ENCODE data around the gene EVL. TPM values are rescaled to one million over a fixed set of nuclear protein-coding genes. Genes with fewer than 3 reads are reported as not detected.
A peak's percentile ranks its signal among the peaks of the same experiment; 100 is the strongest.

The EVL gene, protein sequence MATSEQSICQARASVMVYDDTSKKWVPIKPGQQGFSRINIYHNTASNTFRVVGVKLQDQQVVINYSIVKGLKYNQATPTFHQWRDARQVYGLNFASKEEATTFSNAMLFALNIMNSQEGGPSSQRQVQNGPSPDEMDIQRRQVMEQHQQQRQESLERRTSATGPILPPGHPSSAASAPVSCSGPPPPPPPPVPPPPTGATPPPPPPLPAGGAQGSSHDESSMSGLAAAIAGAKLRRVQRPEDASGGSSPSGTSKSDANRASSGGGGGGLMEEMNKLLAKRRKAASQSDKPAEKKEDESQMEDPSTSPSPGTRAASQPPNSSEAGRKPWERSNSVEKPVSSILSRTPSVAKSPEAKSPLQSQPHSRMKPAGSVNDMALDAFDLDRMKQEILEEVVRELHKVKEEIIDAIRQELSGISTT
- polyA plus RNA-seq = 100 to 1,000 TPM in 1 of 4 donors, 10 to 100 TPM in 3; 21.0 to 102 (median 31.8) TPM
- long read RNA-seq, donor 1 = 0 reads
- long read RNA-seq, donor 2, partial matches to known transcripts = 0 of 6 reads
- long read RNA-seq, donor 2, other reads (novel, unspliced or antisense) = 0 of 6 reads
- long read RNA-seq, donor 3, transcript EVL-217 (3 exons, 1,547 nt) = major isoform, 7 of 42 reads
- long read RNA-seq, donor 3, partial matches to known transcripts = 25 of 42 reads
- long read RNA-seq, donor 3, other reads (novel, unspliced or antisense) = 0 of 42 reads
- long read RNA-seq, donor 4 = 0 reads
- long read RNA-seq, donor 5, partial matches to known transcripts = 0 of 5 reads
- long read RNA-seq, donor 5, other reads (novel, unspliced or antisense) = 0 of 5 reads
- long read RNA-seq, donor 6, transcript EVL-217 (3 exons, 1,547 nt) = major isoform, 6 of 24 reads
- long read RNA-seq, donor 6, partial matches to known transcripts = 14 of 24 reads
- long read RNA-seq, donor 6, other reads (novel, unspliced or antisense) = 0 of 24 reads
- long read RNA-seq, donor 7 = 0 reads
- long read RNA-seq, donor 8, partial matches to known transcripts = 0 of 4 reads
- long read RNA-seq, donor 8, other reads (novel, unspliced or antisense) = 0 of 4 reads
- long read RNA-seq, donor 9, partial matches to known transcripts = 0 of 6 reads
- long read RNA-seq, donor 9, other reads (novel, unspliced or antisense) = 0 of 6 reads
- long read RNA-seq, donor 10, transcript EVL-202 (14 exons, 2,353 nt) = minor isoform, 7 of 54 reads
- long read RNA-seq, donor 10, transcript EVL-217 (3 exons, 1,547 nt) = major isoform, 13 of 54 reads
- long read RNA-seq, donor 10, partial matches to known transcripts = 29 of 54 reads
- long read RNA-seq, donor 10, other reads (novel, unspliced or antisense) = 0 of 54 reads

DNA sequence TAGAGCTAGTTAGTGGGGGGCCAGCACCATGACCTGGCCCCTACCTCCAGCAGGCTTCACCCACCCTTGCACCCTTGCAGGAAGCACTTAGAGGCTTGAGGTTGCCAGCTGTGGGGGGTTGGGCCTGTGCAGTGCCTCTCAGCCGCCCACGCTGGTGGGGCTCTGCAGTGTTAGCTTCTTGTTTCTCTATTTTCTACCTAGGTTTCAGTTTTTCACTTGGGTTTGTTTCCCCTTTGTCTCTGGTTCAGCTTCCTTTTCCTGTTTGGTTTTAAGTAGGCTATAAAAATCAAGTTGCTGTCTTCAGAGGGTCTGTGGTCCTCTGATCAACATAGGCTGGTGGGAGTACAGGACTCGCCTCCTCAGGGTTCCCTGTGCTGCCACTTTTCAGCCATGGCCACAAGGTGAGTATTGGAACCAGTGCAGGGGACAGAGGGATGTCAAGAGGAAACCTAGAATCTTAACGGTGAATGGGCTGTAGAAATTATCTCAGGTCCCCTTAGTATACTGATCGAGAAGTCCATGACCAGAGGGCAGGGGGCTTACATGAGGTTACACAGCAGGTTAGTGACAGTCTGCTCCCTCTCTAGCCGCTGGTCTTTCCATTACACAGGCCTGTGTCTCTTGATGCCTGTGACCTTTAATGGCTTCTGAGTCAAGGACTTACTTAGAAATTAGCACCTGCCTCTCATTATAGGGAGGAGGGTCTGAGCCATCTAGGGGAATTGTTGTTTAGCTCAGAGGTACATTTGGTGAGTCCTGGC is at the start of gene EVL:
TSS of gene EVL (plus strand) at position 312 of the 761 bp plus-strand sequence. CDS start at position 391, 79 bp downstream.
- DNase-seq = peak in 1 of 2 donors; percentile 57
- WGBS, 3 donors = 66 to 79% (median 66%) methylated on average over 6 of the region's 6 CpGs
- Histone ChIP-seq H3K4me3 (ENCODE audit: low read depth in 1 of 3, low read length in 3 of 3) (peak within 1 kb of the TSS in 2 of 3 donors; percentile 40 to 50), H3K27ac (ENCODE audit: low read depth in 1 of 3, low read length in 2 of 3) (peak within 1 kb of the TSS in 2 of 3 donors; percentile 74 to 91), H3K36me3 (ENCODE audit: control insufficient read depth in 3 of 3, insufficient read depth in 2 of 3, low read depth in 1 of 3, low read length in 3 of 3) (peaks cover 0 to 3% (median 0%) of the 10 kb centered on the region in 3 donors), H3K9me3 (ENCODE audit: control insufficient read depth in 2 of 2, insufficient read depth in 1 of 2, low read depth in 1 of 2, low read length in 1 of 2) (no peaks in the 10 kb centered on the region), H3K27me3 (ENCODE audit: control insufficient read depth in 3 of 3, insufficient read depth in 3 of 3, low read length in 3 of 3) (no peaks in the 10 kb centered on the region), H3K4me1 (ENCODE audit: control insufficient read depth in 3 of 3, insufficient read depth in 2 of 3, low read depth in 1 of 3, low read length in 2 of 3) (peaks cover 0 to 2% (median 0%) of the 10 kb centered on the region in 3 donors)
- no peak for FAIRE-seq

- peaks cover 2 to 52% (median 5%) of the 10 kb centered on the region in 3 donors for H3K4me1 ChIP-seq (ENCODE audit: control insufficient read depth in 3 of 3, insufficient read depth in 2 of 3, low read depth in 1 of 3, low read length in 2 of 3)
- H3K27me3 ChIP-seq (ENCODE audit: control insufficient read depth in 3 of 3, insufficient read depth in 3 of 3, low read length in 3 of 3) = no peaks in the 10 kb centered on the region
- no peaks in the 10 kb centered on the region for H3K36me3 ChIP-seq (ENCODE audit: control insufficient read depth in 3 of 3, insufficient read depth in 2 of 3, low read depth in 1 of 3, low read length in 3 of 3)
- FAIRE-seq = no peak
- H3K4me3 ChIP-seq (ENCODE audit: low read depth in 1 of 3, low read length in 3 of 3) = no peak overlapping the region
- DNase-seq = no peak
- H3K27ac ChIP-seq (ENCODE audit: low read depth in 1 of 3, low read length in 2 of 3) = no peak overlapping the region
- H3K9me3 ChIP-seq (ENCODE audit: control insufficient read depth in 2 of 2, insufficient read depth in 1 of 2, low read depth in 1 of 2, low read length in 1 of 2) = peaks cover 0 to 4% of the 10 kb centered on the region in 2 donors
- 86 to 89% (median 89%) methylated on average over 5 of the region's 5 CpGs for WGBS, 3 donors
These were observed 47.7 kb upstream of the EVL start for GRCh38 chr14:100017553-100017952.

DNA sequence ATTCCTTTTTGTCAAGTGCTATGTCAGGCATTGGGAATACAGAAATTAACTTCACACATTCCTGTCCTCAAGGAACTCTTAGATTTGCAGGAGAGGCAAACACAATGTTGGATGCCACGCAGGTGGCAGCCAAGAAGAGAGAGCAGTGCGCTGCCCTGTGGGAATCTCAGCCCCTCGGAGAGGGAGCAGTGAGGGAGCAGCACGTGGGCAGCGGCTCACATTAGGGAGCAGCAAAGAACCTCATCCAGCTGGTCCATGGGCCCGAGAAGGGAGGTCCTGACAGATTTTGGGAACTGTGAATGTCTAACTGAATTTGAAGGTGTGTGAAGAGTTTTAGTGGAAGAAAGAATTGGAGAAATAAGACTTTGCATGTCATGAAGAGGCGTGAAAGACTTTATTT is 47.2 kb upstream of the EVL start:
- Histone ChIP-seq H3K4me1 (ENCODE audit: control insufficient read depth in 3 of 3, insufficient read depth in 2 of 3, low read depth in 1 of 3, low read length in 2 of 3) (peaks cover 2 to 47% (median 5%) of the 10 kb centered on the region in 3 donors), H3K27me3 (ENCODE audit: control insufficient read depth in 3 of 3, insufficient read depth in 3 of 3, low read length in 3 of 3) (no peaks in the 10 kb centered on the region), H3K9me3 (ENCODE audit: control insufficient read depth in 2 of 2, insufficient read depth in 1 of 2, low read depth in 1 of 2, low read length in 1 of 2) (peaks cover 0 to 4% of the 10 kb centered on the region in 2 donors), H3K36me3 (ENCODE audit: control insufficient read depth in 3 of 3, insufficient read depth in 2 of 3, low read depth in 1 of 3, low read length in 3 of 3) (no peaks in the 10 kb centered on the region), H3K27ac (ENCODE audit: low read depth in 1 of 3, low read length in 2 of 3) (no peak overlapping the region), H3K4me3 (ENCODE audit: low read depth in 1 of 3, low read length in 3 of 3) (no peak overlapping the region)
- 84 to 93% (median 91%) methylated on average over 7 of the region's 7 CpGs for WGBS, 3 donors
- FAIRE-seq (no peak), DNase-seq (no peak)

- no peaks in the 10 kb centered on the region for H3K27me3 ChIP-seq (ENCODE audit: control insufficient read depth in 3 of 3, insufficient read depth in 3 of 3, low read length in 3 of 3)
- no peaks in the 10 kb centered on the region for H3K36me3 ChIP-seq (ENCODE audit: control insufficient read depth in 3 of 3, insufficient read depth in 2 of 3, low read depth in 1 of 3, low read length in 3 of 3)
- H3K9me3 ChIP-seq (ENCODE audit: control insufficient read depth in 2 of 2, insufficient read depth in 1 of 2, low read depth in 1 of 2, low read length in 1 of 2) = peaks cover 0 to 2% of the 10 kb centered on the region in 2 donors
- DNase-seq (peak in 1 of 2 donors; percentile 47), FAIRE-seq (no peak)
- WGBS, 3 donors = 50 to 60% (median 59%) methylated on average over 8 of the region's 8 CpGs
- no peak overlapping the region for H3K4me3 ChIP-seq (ENCODE audit: low read depth in 1 of 3, low read length in 3 of 3)
- peak overlapping the region in 1 of 3 donors; percentile 74 for H3K27ac ChIP-seq (ENCODE audit: low read depth in 1 of 3, low read length in 2 of 3)
- H3K4me1 ChIP-seq (ENCODE audit: control insufficient read depth in 3 of 3, insufficient read depth in 2 of 3, low read depth in 1 of 3, low read length in 2 of 3) = peaks cover 2 to 47% (median 5%) of the 10 kb centered on the region in 3 donors
These were observed 46.7 kb upstream of the EVL start for GRCh38 chr14:100018482-100018881.

DNA sequence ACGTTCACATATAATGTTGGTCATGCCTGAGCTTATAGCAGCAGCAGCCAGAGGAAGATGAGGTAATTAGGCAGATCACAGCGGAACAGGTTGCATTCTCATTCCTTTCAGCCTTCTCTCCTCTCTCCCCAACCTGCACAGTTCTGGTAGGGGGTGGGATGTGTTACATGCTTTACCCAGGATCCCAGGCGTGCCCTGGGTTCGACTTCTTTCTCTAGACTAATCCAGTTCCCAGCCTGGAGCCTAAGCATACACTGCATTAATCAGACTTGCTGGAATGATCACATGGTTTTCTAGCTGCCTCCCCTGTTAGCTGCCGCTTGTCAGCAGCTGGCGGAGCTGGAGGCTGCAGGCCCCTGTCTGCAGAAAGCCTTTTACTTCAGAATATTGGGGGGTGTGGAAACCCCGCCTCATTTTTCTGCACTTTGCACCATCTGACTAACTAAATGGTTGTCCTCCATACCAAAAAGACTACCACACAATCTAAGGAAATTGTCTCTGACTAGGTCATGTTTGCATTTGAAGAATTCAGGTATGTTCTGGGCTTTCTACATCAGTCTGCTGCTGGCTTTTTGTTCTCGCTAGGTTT is 46.0 kb upstream of the EVL start:
- Histone ChIP-seq H3K4me1 (ENCODE audit: control insufficient read depth in 3 of 3, insufficient read depth in 2 of 3, low read depth in 1 of 3, low read length in 2 of 3) (peaks cover 2 to 47% (median 5%) of the 10 kb centered on the region in 3 donors), H3K27ac (ENCODE audit: low read depth in 1 of 3, low read length in 2 of 3) (peak overlapping the region in 2 of 3 donors; percentile 48 to 74), H3K9me3 (ENCODE audit: control insufficient read depth in 2 of 2, insufficient read depth in 1 of 2, low read depth in 1 of 2, low read length in 1 of 2) (no peaks in the 10 kb centered on the region), H3K36me3 (ENCODE audit: control insufficient read depth in 3 of 3, insufficient read depth in 2 of 3, low read depth in 1 of 3, low read length in 3 of 3) (no peaks in the 10 kb centered on the region), H3K27me3 (ENCODE audit: control insufficient read depth in 3 of 3, insufficient read depth in 3 of 3, low read length in 3 of 3) (no peaks in the 10 kb centered on the region), H3K4me3 (ENCODE audit: low read depth in 1 of 3, low read length in 3 of 3) (no peak overlapping the region)
- 57 to 67% (median 60%) methylated on average over 8 of the region's 8 CpGs for WGBS, 3 donors
- DNase-seq = peak in 1 of 2 donors; percentile 80
- FAIRE-seq = no peak

GRCh38 chr14:100020629-100021028 is 44.6 kb upstream of the EVL start:
- no peak for FAIRE-seq
- Histone ChIP-seq H3K4me3 (ENCODE audit: low read depth in 1 of 3, low read length in 3 of 3) (no peak overlapping the region), H3K27me3 (ENCODE audit: control insufficient read depth in 3 of 3, insufficient read depth in 3 of 3, low read length in 3 of 3) (no peaks in the 10 kb centered on the region), H3K9me3 (ENCODE audit: control insufficient read depth in 2 of 2, insufficient read depth in 1 of 2, low read depth in 1 of 2, low read length in 1 of 2) (no peaks in the 10 kb centered on the region), H3K36me3 (ENCODE audit: control insufficient read depth in 3 of 3, insufficient read depth in 2 of 3, low read depth in 1 of 3, low read length in 3 of 3) (no peaks in the 10 kb centered on the region), H3K27ac (ENCODE audit: low read depth in 1 of 3, low read length in 2 of 3) (peak overlapping the region in 2 of 3 donors; percentile 11 to 53), H3K4me1 (ENCODE audit: control insufficient read depth in 3 of 3, insufficient read depth in 2 of 3, low read depth in 1 of 3, low read length in 2 of 3) (peaks cover 0 to 48% (median 2%) of the 10 kb centered on the region in 3 donors)
- WGBS, 3 donors = 15 to 50% (median 35%) methylated on average over 7 of the region's 7 CpGs
- peak; percentile 68 to 71 for DNase-seq

- Histone ChIP-seq H3K27ac (ENCODE audit: low read depth in 1 of 3, low read length in 2 of 3) (no peak overlapping the region), H3K36me3 (ENCODE audit: control insufficient read depth in 3 of 3, insufficient read depth in 2 of 3, low read depth in 1 of 3, low read length in 3 of 3) (no peaks in the 10 kb centered on the region), H3K4me3 (ENCODE audit: low read depth in 1 of 3, low read length in 3 of 3) (no peak overlapping the region), H3K4me1 (ENCODE audit: control insufficient read depth in 3 of 3, insufficient read depth in 2 of 3, low read depth in 1 of 3, low read length in 2 of 3) (peaks cover 0 to 46% (median 2%) of the 10 kb centered on the region in 3 donors), H3K27me3 (ENCODE audit: control insufficient read depth in 3 of 3, insufficient read depth in 3 of 3, low read length in 3 of 3) (no peaks in the 10 kb centered on the region), H3K9me3 (ENCODE audit: control insufficient read depth in 2 of 2, insufficient read depth in 1 of 2, low read depth in 1 of 2, low read length in 1 of 2) (no peaks in the 10 kb centered on the region)
- no peak for DNase-seq
- FAIRE-seq = no peak
- 80 to 89% (median 86%) methylated on average over 10 to 12 of the region's 12 CpGs for WGBS, 3 donors
These were observed 42.3 kb upstream of the EVL start for GRCh38 chr14:100022772-100023451.
